IPS-15b (cell line): ENCODE measurements around the gene LRMDA.

Experiments used
- H3K27me3 ChIP-seq: one replicate; pipeline ENCODE4 v1.6.1; 2013; ENCODE audit warnings: low read length; ENCODE audit not compliant: control insufficient read depth, insufficient read depth
- H3K36me3 ChIP-seq: one replicate; pipeline ENCODE4 v1.6.1; 2013; ENCODE audit warnings: low read length; ENCODE audit not compliant: control insufficient read depth, insufficient read depth
- H3K4me1 ChIP-seq: one replicate; pipeline ENCODE4 v1.6.1; 2013; ENCODE audit warnings: mild to moderate bottlenecking, low read length; ENCODE audit not compliant: control insufficient read depth, insufficient read depth
- H3K4me3 ChIP-seq: one replicate; pipeline ENCODE4 v1.5.1; 2013; ENCODE audit warnings: low read depth, low read length
- H3K9ac ChIP-seq: one replicate; pipeline ENCODE4 v1.6.1; 2013; ENCODE audit warnings: low read depth, mild to moderate bottlenecking, low read length
- H3K9me3 ChIP-seq: one replicate; pipeline ENCODE4 v1.6.1; 2013; ENCODE audit warnings: mild to moderate bottlenecking, low read length; ENCODE audit not compliant: control insufficient read depth, insufficient read depth

LRMDA gene

DNA sequence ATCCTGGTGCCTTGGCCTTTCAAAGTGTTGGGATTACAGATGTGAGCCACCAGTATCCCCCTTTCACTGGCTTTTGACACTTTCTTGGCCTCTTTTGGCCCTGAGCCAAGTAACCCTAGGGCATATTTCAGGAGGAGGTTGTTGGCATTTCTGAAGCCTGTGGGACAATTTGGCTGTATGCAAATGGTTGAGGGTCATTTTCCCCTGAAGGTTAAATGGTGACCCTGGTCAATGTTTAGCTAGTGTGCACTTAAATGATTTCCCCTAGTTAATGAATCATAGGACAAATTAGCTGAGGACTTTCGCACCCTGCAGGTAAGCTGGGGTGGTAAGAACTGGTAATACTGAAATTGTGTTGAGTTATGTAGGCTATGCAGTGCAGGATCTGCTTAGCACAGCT lies 660.5 kb downstream of the LRMDA start:
- Histone ChIP-seq H3K4me3 (no peak overlapping the region), H3K9me3 (no peaks in the 10 kb centered on the region), H3K36me3 (no peaks in the 10 kb centered on the region), H3K4me1 (no peaks in the 10 kb centered on the region), H3K9ac (no peak overlapping the region), H3K27me3 (no peaks in the 10 kb centered on the region)

GRCh38 chr10:76106611-76107010 lies 675.2 kb downstream of the LRMDA start:
- Histone ChIP-seq H3K4me3 (no peak overlapping the region), H3K9ac (no peak overlapping the region), H3K4me1 (no peaks in the 10 kb centered on the region), H3K9me3 (no peaks in the 10 kb centered on the region), H3K36me3 (no peaks in the 10 kb centered on the region), H3K27me3 (peaks cover 7% of the 10 kb centered on the region)

GRCh38 chr10:76108563-76109359 lies 677.3 kb downstream of the LRMDA start:
- Histone ChIP-seq H3K36me3 (no peaks in the 10 kb centered on the region), H3K27me3 (peaks cover 14% of the 10 kb centered on the region), H3K9ac (no peak overlapping the region), H3K4me3 (no peak overlapping the region), H3K9me3 (no peaks in the 10 kb centered on the region), H3K4me1 (no peaks in the 10 kb centered on the region)

DNA sequence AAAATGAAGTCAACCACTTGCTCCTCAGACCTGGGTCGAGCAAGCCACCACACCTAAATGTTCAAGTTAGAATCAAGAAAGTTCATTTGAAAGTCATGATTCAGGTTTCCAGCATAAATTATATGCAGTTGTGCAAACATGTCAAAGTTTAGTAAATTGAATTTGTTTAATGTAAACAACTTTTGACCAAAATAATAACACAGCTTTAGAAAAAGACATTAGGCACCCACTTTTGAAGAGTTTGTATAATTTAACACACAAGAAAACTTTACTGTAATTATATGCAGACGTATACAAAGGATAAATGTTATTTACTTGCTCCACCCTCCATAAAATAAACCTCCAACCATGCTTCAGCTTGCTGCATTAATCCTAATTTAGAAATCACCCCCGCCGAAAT lies 680.0 kb downstream of the LRMDA start:
- H3K36me3 ChIP-seq, result no peaks in the 10 kb centered on the region
- H3K4me1 ChIP-seq, result no peaks in the 10 kb centered on the region
- no peak overlapping the region for H3K9ac ChIP-seq
- H3K27me3 ChIP-seq, result peaks cover 14% of the 10 kb centered on the region
- no peaks in the 10 kb centered on the region for H3K9me3 ChIP-seq
- no peak overlapping the region for H3K4me3 ChIP-seq

GRCh38 chr10:76111986-76112825 lies 680.8 kb downstream of the LRMDA start:
- no peaks in the 10 kb centered on the region for H3K4me1 ChIP-seq
- no peak overlapping the region for H3K9ac ChIP-seq
- peak overlapping the region; percentile 38 for H3K4me3 ChIP-seq
- H3K9me3 ChIP-seq, result no peaks in the 10 kb centered on the region
- H3K27me3 ChIP-seq, result peaks cover 14% of the 10 kb centered on the region
- no peaks in the 10 kb centered on the region for H3K36me3 ChIP-seq

DNA sequence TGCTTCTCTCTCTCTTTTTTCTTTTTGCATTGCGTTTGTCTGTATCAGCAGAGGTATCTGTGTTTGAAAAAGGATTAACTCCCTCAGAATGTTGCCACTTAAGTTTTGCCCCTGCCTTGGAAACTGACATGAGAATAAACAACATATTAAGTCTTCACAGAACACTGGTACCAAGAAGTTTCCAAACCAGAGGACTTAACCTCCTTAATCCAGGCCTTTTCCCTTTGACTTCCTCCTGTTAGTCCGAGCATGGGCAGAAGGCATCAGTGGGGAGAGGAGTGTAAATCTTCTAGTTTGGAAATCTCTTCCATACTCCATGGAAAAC lies 681.4 kb downstream of the LRMDA start:
- H3K36me3 ChIP-seq, result no peaks in the 10 kb centered on the region
- H3K9me3 ChIP-seq, result no peaks in the 10 kb centered on the region
- H3K4me3 ChIP-seq, result no peak overlapping the region
- H3K9ac ChIP-seq, result no peak overlapping the region
- peaks cover 14% of the 10 kb centered on the region for H3K27me3 ChIP-seq
- no peaks in the 10 kb centered on the region for H3K4me1 ChIP-seq

DNA sequence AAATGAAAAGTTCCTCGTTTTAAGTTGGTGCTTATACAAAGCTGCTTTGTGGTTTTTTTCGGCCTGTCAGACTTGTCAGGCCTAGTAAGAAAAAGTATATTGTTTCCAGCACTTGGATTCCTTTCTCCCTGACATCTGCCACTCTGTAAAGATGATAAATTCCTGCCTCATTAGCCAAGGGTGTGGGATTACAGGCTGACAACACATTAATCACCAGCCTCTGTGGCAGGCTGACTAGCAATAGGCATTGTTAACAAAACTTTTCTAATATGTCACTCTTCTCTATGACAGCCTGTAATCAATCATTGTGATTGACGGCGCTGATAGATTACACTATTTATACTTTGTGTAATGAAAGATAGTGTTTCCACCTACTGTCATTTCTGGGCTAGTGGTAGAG lies 682.5 kb downstream of the LRMDA start:
- H3K9me3 ChIP-seq, result no peaks in the 10 kb centered on the region
- no peak overlapping the region for H3K4me3 ChIP-seq
- H3K36me3 ChIP-seq, result no peaks in the 10 kb centered on the region
- H3K4me1 ChIP-seq, result no peaks in the 10 kb centered on the region
- H3K9ac ChIP-seq, result no peak overlapping the region
- H3K27me3 ChIP-seq, result peaks cover 14% of the 10 kb centered on the region

GRCh38 chr10:76114581-76115001 lies 683.2 kb downstream of the LRMDA start:
- no peak overlapping the region for H3K9ac ChIP-seq
- H3K4me3 ChIP-seq, result no peak overlapping the region
- no peaks in the 10 kb centered on the region for H3K9me3 ChIP-seq
- no peaks in the 10 kb centered on the region for H3K36me3 ChIP-seq
- peaks cover 14% of the 10 kb centered on the region for H3K27me3 ChIP-seq
- no peaks in the 10 kb centered on the region for H3K4me1 ChIP-seq

DNA sequence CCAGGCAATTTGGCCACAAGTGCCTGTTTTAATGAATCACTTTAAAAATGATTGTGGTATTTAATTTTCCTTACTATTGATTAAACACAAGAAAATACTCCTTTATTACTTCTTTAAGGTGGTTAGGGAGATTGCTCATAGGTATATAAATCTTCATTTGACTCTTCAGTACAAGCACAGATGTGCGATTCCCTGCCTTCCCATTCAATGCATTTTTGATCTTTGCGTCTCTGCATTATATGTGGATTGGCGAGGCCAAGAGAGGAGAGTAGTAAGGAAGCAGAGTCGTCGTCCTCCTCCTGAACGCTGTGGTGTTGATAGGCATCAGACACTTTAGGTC lies 683.7 kb downstream of the LRMDA start:
- Histone ChIP-seq H3K4me1 (no peaks in the 10 kb centered on the region), H3K27me3 (peaks cover 14% of the 10 kb centered on the region), H3K36me3 (no peaks in the 10 kb centered on the region), H3K9ac (no peak overlapping the region), H3K4me3 (no peak overlapping the region), H3K9me3 (no peaks in the 10 kb centered on the region)

DNA sequence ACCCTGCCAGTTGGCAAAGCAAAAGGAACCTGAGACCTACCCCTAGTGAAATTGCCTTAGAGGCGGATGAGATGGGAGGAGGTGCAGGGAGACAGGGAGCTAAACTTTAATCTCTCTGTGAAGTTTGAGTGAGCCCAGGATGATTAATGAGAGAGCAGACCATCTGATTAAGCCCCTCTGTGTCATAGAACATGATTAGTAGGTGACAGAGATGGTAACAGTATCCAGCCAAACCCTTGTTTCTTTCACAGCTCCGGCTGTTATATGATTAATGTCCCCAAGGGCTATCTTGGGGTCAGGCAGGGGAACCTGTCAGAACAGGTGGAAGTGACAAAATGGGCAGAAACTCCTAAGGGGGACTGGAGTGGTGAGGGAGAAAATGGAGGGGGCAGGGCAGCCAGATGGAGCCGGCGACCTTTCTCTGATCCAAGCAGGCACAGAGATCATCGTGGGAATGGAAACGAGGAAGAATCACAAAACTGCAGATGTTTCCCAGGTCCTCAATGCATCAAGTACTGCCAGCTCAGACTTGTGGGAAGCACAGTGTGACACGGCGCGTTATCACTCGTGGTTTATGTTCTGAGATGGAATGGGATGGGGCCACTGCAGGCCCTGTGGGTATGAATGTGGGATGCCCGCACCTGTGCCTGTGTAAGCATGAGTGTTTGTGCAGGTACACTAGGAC lies 684.2 kb downstream of the LRMDA start:
- no peaks in the 10 kb centered on the region for H3K36me3 ChIP-seq
- H3K4me1 ChIP-seq, result no peaks in the 10 kb centered on the region
- H3K27me3 ChIP-seq, result peaks cover 14% of the 10 kb centered on the region
- H3K9ac ChIP-seq, result no peak overlapping the region
- H3K9me3 ChIP-seq, result no peaks in the 10 kb centered on the region
- H3K4me3 ChIP-seq, result no peak overlapping the region

GRCh38 chr10:76116523-76116922 lies 685.1 kb downstream of the LRMDA start:
- H3K9ac ChIP-seq, result no peak overlapping the region
- H3K4me1 ChIP-seq, result no peaks in the 10 kb centered on the region
- no peaks in the 10 kb centered on the region for H3K9me3 ChIP-seq
- no peak overlapping the region for H3K4me3 ChIP-seq
- peaks cover 7% of the 10 kb centered on the region for H3K27me3 ChIP-seq
- no peaks in the 10 kb centered on the region for H3K36me3 ChIP-seq
